CD14-positive monocyte (primary cell): Measurements from ENCODE around the gene PHLPP1. TPM values are rescaled to one million over a fixed set of nuclear protein-coding genes. Genes with fewer than 3 reads are reported as not detected.

Source experiments
- DNase-seq, 3 donors: peaks; one replicate each; pipeline ENCODE4 v3.0.0-alpha.2; 2011 to 2022
- H2AFZ ChIP-seq: 2 replicates; pipeline ENCODE4 v1.6.0; 2012; ENCODE audit warnings: mild to moderate bottlenecking, low read depth, low read length, inconsistent platforms; ENCODE audit not compliant: insufficient read depth, poor library complexity, severe bottlenecking
- H3K27ac ChIP-seq, 2 donors: 1 replicate in 1 of 2; 2 replicates in 1 of 2; pipeline ENCODE4 v1.5.1; 2012 to 2013; ENCODE audit warnings: low read length in 2 of 2, control low read depth in 1 of 2, inconsistent platforms in 1 of 2, low read depth in 1 of 2, mild to moderate bottlenecking in 1 of 2
- H3K27me3 ChIP-seq, 2 donors: one replicate each; pipeline versions ENCODE4 v1.6.0 to v1.6.1; 2011 to 2013; ENCODE audit warnings: low read length in 2 of 2; ENCODE audit not compliant: control insufficient read depth in 2 of 2, insufficient read depth in 2 of 2
- H3K36me3 ChIP-seq, 2 donors: replicated peaks in 1 of 2; 1 replicate in 1 of 2; 2 replicates in 1 of 2; pipeline versions ENCODE4 v1.5.1 to v1.6.1; 2012 to 2013; ENCODE audit warnings: low read length in 2 of 2, control low read depth in 1 of 2, inconsistent platforms in 1 of 2, mild to moderate bottlenecking in 1 of 2; ENCODE audit not compliant: insufficient read depth in 2 of 2, control insufficient read depth in 1 of 2
- H3K4me1 ChIP-seq, 2 donors: 1 replicate in 1 of 2; 2 replicates in 1 of 2; pipeline versions ENCODE4 v1.5.1 to v1.6.1; 2012 to 2013; ENCODE audit warnings: low read length in 2 of 2, control low read depth in 1 of 2, inconsistent platforms in 1 of 2, mild to moderate bottlenecking in 1 of 2, moderate library complexity in 1 of 2; ENCODE audit not compliant: insufficient read depth in 2 of 2, control insufficient read depth in 1 of 2
- H3K4me2 ChIP-seq: replicated peaks from 2 replicates; pipeline ENCODE3; 2012; ENCODE audit warnings: low read length, moderate library complexity, mild to moderate bottlenecking; ENCODE audit not compliant: poor library complexity, severe bottlenecking; ENCODE audit errors: extremely low read depth
- H3K4me3 ChIP-seq, 3 experiments: fragments of 200-600 bp in 1 of 3; sonication (generic) in 1 of 3; replicated peaks in 1 of 3; 1 replicate in 2 of 3; 2 replicates in 1 of 3; pipeline ENCODE4 v1.5.1; 2011 to 2013; ENCODE audit warnings: low read length in 3 of 3, mild to moderate bottlenecking in 3 of 3, control low read depth in 2 of 3, low read depth in 2 of 3, inconsistent platforms in 1 of 3, moderate library complexity in 1 of 3
- H3K79me2 ChIP-seq: 2 replicates; pipeline ENCODE4 v1.6.0; 2012; ENCODE audit warnings: mild to moderate bottlenecking, control low read depth, inconsistent platforms, low read length, moderate library complexity; ENCODE audit not compliant: insufficient read depth
- H3K9ac ChIP-seq: 2 replicates; pipeline ENCODE4 v1.6.0; 2017; ENCODE audit warnings: low read length, mild to moderate bottlenecking; ENCODE audit not compliant: insufficient read depth, poor library complexity, severe bottlenecking
- H3K9me3 ChIP-seq, 2 donors: replicated peaks in 1 of 2; 1 replicate in 1 of 2; 2 replicates in 1 of 2; pipeline versions ENCODE4 v1.5.1 to v1.6.1; 2012 to 2013; ENCODE audit warnings: low read length in 2 of 2, control low read depth in 1 of 2; ENCODE audit not compliant: control insufficient read depth in 1 of 2, insufficient read depth in 1 of 2
- H4K20me1 ChIP-seq: 2 replicates; pipeline ENCODE4 v1.6.0; 2012; ENCODE audit warnings: mild to moderate bottlenecking, low read length, control low read depth, moderate library complexity; ENCODE audit not compliant: insufficient read depth
- H3K27ac Mint-ChIP-seq, 7 donors: one replicate each; pipeline ENCODE4 v1.8.0; 2020; ENCODE audit warnings: mild to moderate bottlenecking in 7 of 7, mixed read lengths in 7 of 7, moderate library complexity in 6 of 7, inconsistent platforms in 2 of 7
- H3K27me3 Mint-ChIP-seq, 3 donors: one replicate each; pipeline ENCODE4 v1.8.0; 2021 to 2022; ENCODE audit warnings: low read depth in 3 of 3, mild to moderate bottlenecking in 3 of 3, mixed read lengths in 3 of 3, moderate library complexity in 3 of 3, inconsistent platforms in 1 of 3
- H3K36me3 Mint-ChIP-seq, 2 donors: one replicate each; pipeline ENCODE4 v1.8.0; 2020; ENCODE audit warnings: mixed read lengths in 2 of 2, inconsistent platforms in 1 of 2, mild to moderate bottlenecking in 1 of 2
- H3K4me1 Mint-ChIP-seq: one replicate; pipeline ENCODE4 v1.8.0; 2020; ENCODE audit warnings: mild to moderate bottlenecking, mixed read lengths
- H3K4me3 Mint-ChIP-seq, 2 donors: one replicate each; pipeline ENCODE4 v1.8.0; 2020; ENCODE audit warnings: mild to moderate bottlenecking in 2 of 2, mixed read lengths in 2 of 2, moderate library complexity in 1 of 2
- H3K9me3 Mint-ChIP-seq, 7 donors: one replicate each; pipeline ENCODE4 v1.8.0; 2020 to 2022; ENCODE audit warnings: mixed read lengths in 7 of 7, mild to moderate bottlenecking in 6 of 7, moderate library complexity in 6 of 7, inconsistent platforms in 2 of 7
- CTCF ChIP-seq: fragments of 200-600 bp; IDR thresholded peaks from one replicate; pipeline ENCODE4 v1.8.0; 2022; ENCODE audit warnings: antibody characterized with exemption, mild to moderate bottlenecking
- WGBS: methylation state at CpG from one replicate; pipeline ENCODE4 v1.1.5; 2013; ENCODE audit warnings: missing lambda C conversion rate; ENCODE audit not compliant: insufficient coverage; 5-methylcytosine and 5-hydroxymethylcytosine counted together
- intact Hi-C, 2 donors: fragments of 100-400 bp; cut with micrococcal nuclease; formaldehyde crosslinking; loops; one replicate each; pipeline versions ENCODE4 v1.15.0 to v1.15.1; 2023
- polyA plus RNA-seq, 3 donors: library from polyadenylated mRNA; depleted of rRNA in 1 of 3; unstranded in 2 of 3; stranded (reverse) in 1 of 3; fragments of 300-500 nt in 2 of 3; fragments of >200 nt in 1 of 3; fragmentation: Illumina TruSeq in 2 of 3; gene quantifications; 1 replicate in 2 of 3; 2 replicates in 1 of 3; pipeline ENCODE4 v1.2.3, GENCODE V29; 2012 to 2021

The PHLPP1 gene
- polyA plus RNA-seq, 3 donors: 0.04 to 2.0 (median 0.55) TPM

- H2AFZ ChIP-seq: peak overlapping the region; percentile 76
- H3K36me3 Mint-ChIP-seq: peaks cover 5 to 9% of the 10 kb centered on the region in 2 donors
- peak overlapping the region; percentile 78 for H3K4me2 ChIP-seq
- H3K9me3 Mint-ChIP-seq: peaks cover 0 to 1% (median 0%) of the 10 kb centered on the region in 7 donors
- no peaks in the 10 kb centered on the region for H3K27me3 ChIP-seq
- H3K27ac Mint-ChIP-seq: peak overlapping the region in 5 of 7 donors; percentile 37 to 82 (median 81)
- H3K36me3 ChIP-seq: no peaks in the 10 kb centered on the region
- H3K4me3 ChIP-seq: peak overlapping the region; percentile 45 to 90 (median 78)
- H3K4me1 ChIP-seq: peaks cover 34 to 40% of the 10 kb centered on the region in 2 donors
- peaks cover 46% of the 10 kb centered on the region for H3K4me1 Mint-ChIP-seq
- DNase-seq: peak; percentile 15 to 47 (median 46)
- no peaks in the 10 kb centered on the region for H3K27me3 Mint-ChIP-seq
- H3K9ac ChIP-seq: peak overlapping the region; percentile 41
- no peaks in the 10 kb centered on the region for H4K20me1 ChIP-seq
- H3K79me2 ChIP-seq: no peaks in the 10 kb centered on the region
- peak; percentile 77 for TF ChIP-seq CTCF
- H3K4me3 Mint-ChIP-seq: peak overlapping the region; percentile 86 to 97
- 17% methylated on average over 8 of the region's 11 CpGs for WGBS
- H3K9me3 ChIP-seq: no peaks in the 10 kb centered on the region
- H3K27ac ChIP-seq: peak overlapping the region in 1 of 2 donors; percentile 51
- intact Hi-C loops: loop anchor here (10.0 kb wide), 2 partner anchors 268 to 348 kb away; partner anchors contain the start of gene PHLPP1 (in 1 of the 2)
Observed at GRCh38 chr18:62982600-62983251, 267.4 kb downstream of the PHLPP1 start.

DNA sequence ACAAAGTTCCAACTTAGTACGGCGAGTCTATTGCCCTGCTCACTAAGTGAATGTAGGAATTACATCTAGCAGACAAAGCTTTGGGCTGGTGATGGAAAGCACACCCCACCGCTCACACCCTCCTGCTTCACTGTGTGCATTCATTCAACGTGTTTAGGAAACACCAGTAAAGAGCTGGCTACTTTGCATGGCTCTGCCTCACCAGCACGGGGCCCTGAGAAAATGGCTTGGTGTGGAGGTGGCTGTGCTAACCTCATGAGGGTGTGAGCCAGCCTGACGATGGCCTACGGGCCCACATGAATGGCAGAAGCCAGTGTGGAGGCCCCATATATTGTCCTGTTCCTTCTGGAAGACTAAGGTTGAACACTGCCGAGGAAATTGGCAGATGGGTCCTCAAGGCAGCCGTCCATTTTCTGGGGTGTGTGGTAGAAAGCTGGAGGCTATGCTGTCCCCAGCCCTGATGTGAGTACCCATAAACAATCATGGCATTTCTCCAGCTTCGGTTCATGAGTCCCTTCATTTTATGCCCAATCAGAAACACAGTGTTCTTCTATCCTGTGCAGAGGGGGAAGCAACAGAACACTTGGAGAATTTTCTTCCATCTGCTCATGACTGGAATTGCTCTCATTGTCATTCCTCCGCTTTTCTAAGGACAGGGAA is 269.4 kb downstream of the PHLPP1 start:
- Mint-ChIP-seq H3K4me3 (no peak overlapping the region), H3K27ac (no peak overlapping the region), H3K9me3 (peaks cover 0 to 7% (median 1%) of the 10 kb centered on the region in 7 donors), H3K36me3 (no peaks in the 10 kb centered on the region), H3K4me1 (peaks cover 28% of the 10 kb centered on the region), H3K27me3 (peaks cover 0 to 3% (median 2%) of the 10 kb centered on the region in 3 donors)
- Histone ChIP-seq H3K79me2 (no peaks in the 10 kb centered on the region), H3K4me2 (no peak overlapping the region), H3K27me3 (no peaks in the 10 kb centered on the region), H3K27ac (no peak overlapping the region), H2AFZ (no peak overlapping the region), H3K4me1 (peaks cover 22 to 24% of the 10 kb centered on the region in 2 donors), H4K20me1 (no peaks in the 10 kb centered on the region), H3K9me3 (no peaks in the 10 kb centered on the region), H3K9ac (no peak overlapping the region), H3K4me3 (no peak overlapping the region), H3K36me3 (no peaks in the 10 kb centered on the region)
- intact Hi-C loops: loop anchor here (10.0 kb wide), 2 partner anchors 270 to 350 kb away; partner anchors contain the start of gene PHLPP1 (in 1 of the 2)
- DNase-seq: no peak
- no peak for TF ChIP-seq CTCF
- 86% methylated on average over 4 of the region's 11 CpGs for WGBS
